A673 (cell line): Measurements from ENCODE around the gene ADARB2. TPM values are rescaled to one million over a fixed set of nuclear protein-coding genes. Genes with fewer than 3 reads are reported as not detected.

ENCODE experiments used
- BruUV-seq: library from RNA; stranded (reverse); fragments of 400-500 nt; replicated peaks from 2 replicates; lab custom pipeline; 2021; lab: Mats Ljungman, UMichigan
- CTCF ChIA-PET: fragments of 300-600 bp; sonication (Branson Sonifier 250); formaldehyde crosslinking; loops from one replicate; lab custom pipeline; 2022; ENCODE audit warnings: antibody characterized with exemption; lab: Charles Lee
- POLR2A ChIA-PET: fragments of 300-600 bp; sonication (Branson Sonifier 250); formaldehyde crosslinking; loops from one replicate; lab custom pipeline; 2022; ENCODE audit warnings: antibody characterized with exemption; ENCODE audit not compliant: low non-redundant PET; lab: Charles Lee
- DNase-seq: peaks from one replicate; pipeline ENCODE4 v3.0.0-alpha.2; 2015; ENCODE audit warnings: low spot score
- H3K27ac ChIP-seq: fragments of 200-600 bp; sonication (generic); 2 replicates; pipeline ENCODE4 v1.5.1; 2016; ENCODE audit warnings: mixed run types, low read depth, mild to moderate bottlenecking, mixed read lengths, antibody characterized with exemption, low read length; ENCODE audit not compliant: poor library complexity, severe bottlenecking
- H3K27me3 ChIP-seq: fragments of 200-600 bp; sonication (generic); replicated peaks from 2 replicates; pipeline ENCODE4 v1.6.1; 2017; ENCODE audit warnings: mixed run types, low read depth, mild to moderate bottlenecking, mixed read lengths, antibody characterized with exemption, low read length; ENCODE audit not compliant: insufficient read depth, poor library complexity
- H3K36me3 ChIP-seq: fragments of 200-600 bp; sonication (generic); 2 replicates; pipeline ENCODE4 v1.6.1; 2016; ENCODE audit warnings: mixed run types, mild to moderate bottlenecking, mixed read lengths, antibody characterized with exemption, low read length; ENCODE audit not compliant: insufficient read depth, poor library complexity, severe bottlenecking
- H3K4me1 ChIP-seq: fragments of 200-600 bp; sonication (generic); 2 replicates; pipeline ENCODE4 v1.6.1; 2017; ENCODE audit warnings: mixed run types, mild to moderate bottlenecking, mixed read lengths, antibody characterized with exemption, low read length; ENCODE audit not compliant: insufficient read depth, poor library complexity, severe bottlenecking
- H3K4me3 ChIP-seq: fragments of 200-600 bp; sonication (generic); 2 replicates; pipeline ENCODE4 v1.5.1; 2016; ENCODE audit warnings: low read depth, mixed run types, mild to moderate bottlenecking, mixed read lengths, low read length; ENCODE audit not compliant: poor library complexity, severe bottlenecking
- H3K9me3 ChIP-seq: fragments of 200-600 bp; sonication (generic); 2 replicates; pipeline ENCODE4 v1.6.1; 2016; ENCODE audit warnings: mixed run types, low read depth, mild to moderate bottlenecking, mixed read lengths, antibody characterized with exemption, low read length; ENCODE audit not compliant: poor library complexity, severe bottlenecking
- EZH2 ChIP-seq: fragments of 200-600 bp; sonication (generic); IDR thresholded peaks from 2 replicates; pipeline ENCODE4 v1.6.1; 2017; ENCODE audit warnings: borderline replicate concordance, low read depth, mild to moderate bottlenecking, mixed read lengths, antibody characterized with exemption, low read length; ENCODE audit not compliant: poor library complexity, severe bottlenecking
- intact Hi-C: fragments of 100-400 bp; cut with micrococcal nuclease; formaldehyde crosslinking; loops from one replicate; pipeline ENCODE4 v1.10.0; 2022; ENCODE audit not compliant: unreplicated experiment
- total RNA-seq: library from RNA; stranded (reverse); gene quantifications from 2 replicates; pipeline ENCODE4 v1.2.3, GENCODE V29; 2021
- TF ChIP-seq, protein P1 (sequence below): fragments of 300-800, 200-600 bp; sonication (generic); conservative IDR thresholded peaks from 2 replicates; pipeline ENCODE4 v1.5.1; 2017; ENCODE audit warnings: low read depth, mild to moderate bottlenecking, antibody characterized with exemption, low read length, moderate library complexity, mixed read lengths

The ADARB2 gene
- total RNA-seq, 1 experiment from 2014 or later, result not detected

DNA sequence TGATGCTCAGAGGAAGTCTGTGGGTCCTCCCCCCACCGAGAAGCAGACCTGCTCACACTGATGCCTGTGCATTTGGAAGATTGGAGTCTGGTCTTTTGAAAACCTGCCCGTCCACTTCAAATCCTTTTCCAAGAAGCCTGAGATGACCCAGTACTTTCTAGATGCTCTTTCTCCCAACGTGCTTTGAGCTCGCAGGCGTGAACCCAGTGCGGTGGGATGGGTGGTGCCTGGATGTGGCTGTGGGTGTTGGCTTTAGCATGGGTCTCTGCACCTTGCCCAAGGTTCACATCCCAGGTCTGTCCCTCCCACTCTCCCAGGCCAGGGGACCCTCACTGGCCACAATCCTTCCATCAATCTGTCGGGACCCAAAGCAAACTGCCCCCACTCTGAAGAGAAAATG lies 170.2 kb downstream of the ADARB2 start:
- TF ChIP-seq, protein P1, sequence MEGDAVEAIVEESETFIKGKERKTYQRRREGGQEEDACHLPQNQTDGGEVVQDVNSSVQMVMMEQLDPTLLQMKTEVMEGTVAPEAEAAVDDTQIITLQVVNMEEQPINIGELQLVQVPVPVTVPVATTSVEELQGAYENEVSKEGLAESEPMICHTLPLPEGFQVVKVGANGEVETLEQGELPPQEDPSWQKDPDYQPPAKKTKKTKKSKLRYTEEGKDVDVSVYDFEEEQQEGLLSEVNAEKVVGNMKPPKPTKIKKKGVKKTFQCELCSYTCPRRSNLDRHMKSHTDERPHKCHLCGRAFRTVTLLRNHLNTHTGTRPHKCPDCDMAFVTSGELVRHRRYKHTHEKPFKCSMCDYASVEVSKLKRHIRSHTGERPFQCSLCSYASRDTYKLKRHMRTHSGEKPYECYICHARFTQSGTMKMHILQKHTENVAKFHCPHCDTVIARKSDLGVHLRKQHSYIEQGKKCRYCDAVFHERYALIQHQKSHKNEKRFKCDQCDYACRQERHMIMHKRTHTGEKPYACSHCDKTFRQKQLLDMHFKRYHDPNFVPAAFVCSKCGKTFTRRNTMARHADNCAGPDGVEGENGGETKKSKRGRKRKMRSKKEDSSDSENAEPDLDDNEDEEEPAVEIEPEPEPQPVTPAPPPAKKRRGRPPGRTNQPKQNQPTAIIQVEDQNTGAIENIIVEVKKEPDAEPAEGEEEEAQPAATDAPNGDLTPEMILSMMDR, result no peak
- no peak for TF ChIP-seq EZH2
- POLR2A ChIA-PET, result no interaction called here
- BruUV-seq, result no TSS peak
- H3K4me1 ChIP-seq, result no peaks in the 10 kb centered on the region
- H3K27me3 ChIP-seq, result peaks cover 75% of the 10 kb centered on the region
- CTCF ChIA-PET, result no interaction called here
- no peak overlapping the region for H3K4me3 ChIP-seq
- no peak overlapping the region for H3K27ac ChIP-seq
- DNase-seq, result no peak
- H3K9me3 ChIP-seq, result no peaks in the 10 kb centered on the region
- H3K36me3 ChIP-seq, result no peaks in the 10 kb centered on the region
- intact Hi-C loops, result no loop called here

DNA sequence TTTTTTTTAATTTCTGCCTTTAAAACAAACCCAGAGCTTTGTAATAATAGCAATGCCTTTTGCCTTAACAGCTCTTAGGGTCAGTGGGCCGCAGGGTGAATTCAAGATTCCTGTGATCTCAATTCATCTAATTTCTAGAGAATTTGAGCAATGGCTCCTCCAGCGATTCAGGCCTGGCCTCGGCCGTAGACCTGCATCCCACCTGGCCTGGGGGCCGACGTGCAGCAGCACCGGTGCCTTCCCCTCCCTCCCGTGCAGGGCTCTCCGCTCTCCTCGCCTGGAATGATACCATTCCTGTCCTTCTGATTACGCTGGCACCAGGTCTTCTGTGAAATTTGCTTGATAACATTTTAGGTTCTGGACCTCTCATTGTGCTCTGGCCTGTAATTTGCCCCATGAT lies 172.5 kb downstream of the ADARB2 start:
- Histone ChIP-seq H3K9me3 (no peaks in the 10 kb centered on the region), H3K27ac (no peak overlapping the region), H3K36me3 (no peaks in the 10 kb centered on the region), H3K27me3 (peaks cover 87% of the 10 kb centered on the region), H3K4me1 (no peaks in the 10 kb centered on the region), H3K4me3 (no peak overlapping the region)
- ChIA-PET POLR2A (no interaction called here), CTCF (no interaction called here)
- BruUV-seq, result no TSS peak
- intact Hi-C loops, result no loop called here
- TF ChIP-seq EZH2, result no peak
- TF ChIP-seq, protein P1, result no peak
- no peak for DNase-seq

DNA sequence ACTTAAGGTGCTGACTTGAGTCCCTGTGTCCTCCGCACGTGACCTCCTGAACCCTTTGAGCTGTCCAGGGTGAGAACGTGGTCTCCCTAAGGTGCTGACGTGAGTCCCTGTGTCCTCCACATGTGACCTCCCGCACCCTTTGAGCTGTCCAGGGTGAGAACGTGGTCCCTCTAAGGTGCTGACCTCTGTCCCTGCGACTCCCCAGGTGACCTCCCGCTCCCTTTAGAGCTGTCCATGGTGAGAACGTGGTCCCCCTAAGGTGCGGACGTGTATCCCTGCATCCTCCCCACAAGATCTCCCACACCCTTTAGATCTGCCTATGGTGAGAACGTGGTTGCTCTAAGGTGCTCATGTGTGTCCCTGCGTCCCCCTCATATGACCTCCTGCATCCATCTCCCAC lies 174.3 kb downstream of the ADARB2 start:
- no peaks in the 10 kb centered on the region for H3K9me3 ChIP-seq
- H3K4me1 ChIP-seq, result no peaks in the 10 kb centered on the region
- H3K36me3 ChIP-seq, result no peaks in the 10 kb centered on the region
- TF ChIP-seq EZH2, result no peak
- TF ChIP-seq, protein P1, result no peak
- POLR2A ChIA-PET, result no interaction called here
- H3K4me3 ChIP-seq, result no peak overlapping the region
- H3K27me3 ChIP-seq, result peaks cover 83% of the 10 kb centered on the region
- CTCF ChIA-PET, result no interaction called here
- no peak for DNase-seq
- H3K27ac ChIP-seq, result no peak overlapping the region
- intact Hi-C loops, result no loop called here
- BruUV-seq, result no TSS peak
